Fibroblast of skin of right biceps (primary cell): Measurements from ENCODE around the gene CARNS1.

Source experiments
- DNase-seq: peaks from one replicate; pipeline ENCODE4 v3.0.0-alpha.2; 2013

CARNS1 gene

GRCh38 chr11:67429722-67430121 lies 14.2 kb downstream of the CARNS1 start:
- no peak for DNase-seq

- DNase-seq, result no peak
These were observed 16.1 kb downstream of the CARNS1 start for GRCh38 chr11:67431346-67432249.

- DNase-seq, result no peak
These were observed 17.3 kb downstream of the CARNS1 start for GRCh38 chr11:67432655-67433349.

GRCh38 chr11:67433536-67434394 lies 18.3 kb downstream of the CARNS1 start:
- no peak for DNase-seq

GRCh38 chr11:67434395-67434881 lies 19.0 kb downstream of the CARNS1 start:
- DNase-seq, result no peak

- DNase-seq, result no peak
These were observed 19.7 kb downstream of the CARNS1 start for GRCh38 chr11:67435031-67435726.

GRCh38 chr11:67435727-67436458 lies 20.4 kb downstream of the CARNS1 start:
- DNase-seq, result no peak

GRCh38 chr11:67436459-67437081 lies 21.1 kb downstream of the CARNS1 start:
- peak; percentile 46 for DNase-seq

GRCh38 chr11:67437082-67437808 lies 21.8 kb downstream of the CARNS1 start, which contains the start of gene PTPRCAP:
PTPRCAP (minus strand) TSS chr11:67437682; CDS start chr11:67437619, 63 bp downstream.
- DNase-seq, result peak; percentile 39

- DNase-seq, result no peak
These were observed 22.3 kb downstream of the CARNS1 start for GRCh38 chr11:67437809-67438157.

GRCh38 chr11:67438158-67438902 lies 22.9 kb downstream of the CARNS1 start:
- DNase-seq, result no peak

GRCh38 chr11:67439321-67440228 lies 24.1 kb downstream of the CARNS1 start:
- DNase-seq, result peak; percentile 17

GRCh38 chr11:67440229-67441097 lies 25.0 kb downstream of the CARNS1 start:
- DNase-seq, result no peak

GRCh38 chr11:67441098-67441563 lies 25.7 kb downstream of the CARNS1 start:
- no peak for DNase-seq

- no peak for DNase-seq
These were observed 26.4 kb downstream of the CARNS1 start for GRCh38 chr11:67441731-67442351.

- DNase-seq, result no peak
These were observed 27.3 kb downstream of the CARNS1 start for GRCh38 chr11:67442504-67443404.
